Loucy (cell line): ENCODE data around the gene RPL22.

Experiments used
- H2AFZ ChIP-seq: fragments of 200-600 bp; sonication (generic); 2 replicates; pipeline ENCODE4 v1.6.0; 2016; ENCODE audit warnings: antibody characterized with exemption, mild to moderate bottlenecking, low read length, moderate library complexity
- H3F3A ChIP-seq: fragments of 200-600 bp; 2 replicates; pipeline ENCODE4 v1.6.0; 2016; ENCODE audit warnings: antibody characterized with exemption, low read depth, mild to moderate bottlenecking
- H3K27me3 ChIP-seq: fragments of 200-600 bp; sonication (generic); 2 replicates; pipeline ENCODE4 v1.6.1; 2014; ENCODE audit warnings: low read length, mild to moderate bottlenecking; ENCODE audit not compliant: insufficient read depth, poor library complexity, severe bottlenecking
- H3K36me3 ChIP-seq: fragments of 200-600 bp; sonication (generic); 2 replicates; pipeline ENCODE4 v1.6.1; 2016; ENCODE audit warnings: low read length; ENCODE audit not compliant: insufficient read depth
- H3K4me1 ChIP-seq: fragments of 200-600 bp; sonication (generic); 2 replicates; pipeline ENCODE4 v1.5.1; 2014; ENCODE audit warnings: low read length, mild to moderate bottlenecking; ENCODE audit not compliant: insufficient read depth, poor library complexity, severe bottlenecking
- H3K4me2 ChIP-seq: fragments of 200-600 bp; sonication (generic); 2 replicates; pipeline ENCODE4 v1.6.0; 2014; ENCODE audit warnings: antibody characterized with exemption, low read length, low read depth, mild to moderate bottlenecking; ENCODE audit not compliant: poor library complexity, severe bottlenecking
- H3K4me3 ChIP-seq: fragments of 200-600 bp; sonication (generic); 2 replicates; pipeline ENCODE4 v1.5.1; 2014; ENCODE audit warnings: low read length, mild to moderate bottlenecking, mixed read lengths; ENCODE audit not compliant: poor library complexity, severe bottlenecking
- H3K79me2 ChIP-seq: fragments of 200-600 bp; sonication (generic); 2 replicates; pipeline ENCODE4 v1.6.1; 2014; ENCODE audit warnings: low read length; ENCODE audit not compliant: insufficient read depth
- H3K9ac ChIP-seq: fragments of 200-600 bp; sonication (generic); 2 replicates; pipeline ENCODE4 v1.6.0; 2014; ENCODE audit warnings: mild to moderate bottlenecking, low read depth, low read length, moderate library complexity; ENCODE audit not compliant: poor library complexity, severe bottlenecking
- H3K9me2 ChIP-seq: fragments of 200-600 bp; sonication (generic); replicated peaks from 2 replicates; pipeline ENCODE4 v1.6.1; 2016; ENCODE audit warnings: low read depth, low read length, mixed read lengths
- H3K9me3 ChIP-seq: fragments of 200-600 bp; sonication (generic); 2 replicates; pipeline ENCODE4 v1.6.1; 2014; ENCODE audit warnings: mild to moderate bottlenecking, antibody characterized with exemption, low read length, low read depth; ENCODE audit not compliant: insufficient read depth
- H4K20me1 ChIP-seq: fragments of 200-600 bp; sonication (generic); 2 replicates; pipeline ENCODE4 v1.6.0; 2014; ENCODE audit warnings: antibody characterized with exemption, low read length, mild to moderate bottlenecking; ENCODE audit not compliant: insufficient read depth, poor library complexity, severe bottlenecking
- EZH2phosphoT487 ChIP-seq: fragments of 200-600 bp; IDR thresholded peaks from 2 replicates; pipeline ENCODE4 v1.6.1; 2018; ENCODE audit warnings: antibody characterized with exemption, mild to moderate bottlenecking, moderate library complexity, borderline replicate concordance
- TF ChIP-seq, protein P1 (sequence below): fragments of 200-600 bp; sonication (generic); conservative IDR thresholded peaks from 2 replicates; pipeline ENCODE4 v1.5.1; 2014; ENCODE audit warnings: mild to moderate bottlenecking, antibody characterized with exemption, low read length

The RPL22 gene

DNA sequence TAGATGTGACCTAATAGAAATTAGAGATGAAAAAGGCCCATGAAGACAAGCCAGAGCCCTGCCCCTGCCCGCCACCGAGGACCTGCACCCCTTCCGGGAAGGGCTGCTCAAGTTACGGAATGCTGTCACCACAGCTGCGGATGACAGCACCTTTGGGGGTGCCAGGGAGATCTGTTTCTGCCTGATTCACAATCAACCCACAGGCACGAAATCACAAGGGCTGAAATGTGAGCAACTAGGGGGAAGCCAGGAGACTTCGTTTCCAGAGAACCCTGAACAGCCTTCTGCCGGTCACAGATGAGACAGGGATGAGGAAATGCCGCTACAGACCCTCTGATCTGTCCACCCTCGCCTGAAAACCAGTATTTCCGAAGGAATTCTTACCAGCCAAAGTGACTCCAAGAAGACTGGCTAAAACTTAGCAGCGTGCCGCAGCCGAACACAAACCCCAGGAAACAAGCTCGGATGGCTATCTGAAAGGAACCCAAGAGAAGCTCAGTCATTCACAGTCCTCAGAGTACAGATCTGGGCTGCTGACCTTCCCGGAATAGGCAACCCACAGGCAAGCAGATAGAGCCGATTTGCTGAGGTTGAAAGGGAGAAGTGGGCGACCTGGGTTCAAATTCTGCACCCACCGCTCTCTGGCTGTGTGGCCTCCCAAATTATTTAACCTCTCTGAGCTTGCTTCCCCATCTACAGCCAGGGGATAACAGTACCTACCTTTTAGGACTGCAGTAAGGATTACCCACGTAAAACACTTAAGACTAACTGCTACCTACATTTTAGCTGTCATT is 35.3 kb upstream of the RPL22 start:
- peak overlapping the region; percentile 81 for H3K4me3 ChIP-seq
- no peaks in the 10 kb centered on the region for H3K9me3 ChIP-seq
- peaks cover 54% of the 10 kb centered on the region for H3K79me2 ChIP-seq
- peaks cover 29% of the 10 kb centered on the region for H3K4me1 ChIP-seq
- peak overlapping the region; percentile 79 for H3K4me2 ChIP-seq
- H3K9me2 ChIP-seq, result no peaks in the 10 kb centered on the region
- peaks cover 12% of the 10 kb centered on the region for H4K20me1 ChIP-seq
- H3K36me3 ChIP-seq, result peaks cover 20% of the 10 kb centered on the region; the same call in 1 of the 2 replicates
- peak overlapping the region; percentile 78 for H3K9ac ChIP-seq
- H3K27me3 ChIP-seq, result no peaks in the 10 kb centered on the region
- H2AFZ ChIP-seq, result no peak overlapping the region
- H3F3A ChIP-seq, result no peaks in the 10 kb centered on the region
- TF ChIP-seq, protein P1, sequence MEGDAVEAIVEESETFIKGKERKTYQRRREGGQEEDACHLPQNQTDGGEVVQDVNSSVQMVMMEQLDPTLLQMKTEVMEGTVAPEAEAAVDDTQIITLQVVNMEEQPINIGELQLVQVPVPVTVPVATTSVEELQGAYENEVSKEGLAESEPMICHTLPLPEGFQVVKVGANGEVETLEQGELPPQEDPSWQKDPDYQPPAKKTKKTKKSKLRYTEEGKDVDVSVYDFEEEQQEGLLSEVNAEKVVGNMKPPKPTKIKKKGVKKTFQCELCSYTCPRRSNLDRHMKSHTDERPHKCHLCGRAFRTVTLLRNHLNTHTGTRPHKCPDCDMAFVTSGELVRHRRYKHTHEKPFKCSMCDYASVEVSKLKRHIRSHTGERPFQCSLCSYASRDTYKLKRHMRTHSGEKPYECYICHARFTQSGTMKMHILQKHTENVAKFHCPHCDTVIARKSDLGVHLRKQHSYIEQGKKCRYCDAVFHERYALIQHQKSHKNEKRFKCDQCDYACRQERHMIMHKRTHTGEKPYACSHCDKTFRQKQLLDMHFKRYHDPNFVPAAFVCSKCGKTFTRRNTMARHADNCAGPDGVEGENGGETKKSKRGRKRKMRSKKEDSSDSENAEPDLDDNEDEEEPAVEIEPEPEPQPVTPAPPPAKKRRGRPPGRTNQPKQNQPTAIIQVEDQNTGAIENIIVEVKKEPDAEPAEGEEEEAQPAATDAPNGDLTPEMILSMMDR, result no peak
- no peak for TF ChIP-seq EZH2phosphoT487

DNA sequence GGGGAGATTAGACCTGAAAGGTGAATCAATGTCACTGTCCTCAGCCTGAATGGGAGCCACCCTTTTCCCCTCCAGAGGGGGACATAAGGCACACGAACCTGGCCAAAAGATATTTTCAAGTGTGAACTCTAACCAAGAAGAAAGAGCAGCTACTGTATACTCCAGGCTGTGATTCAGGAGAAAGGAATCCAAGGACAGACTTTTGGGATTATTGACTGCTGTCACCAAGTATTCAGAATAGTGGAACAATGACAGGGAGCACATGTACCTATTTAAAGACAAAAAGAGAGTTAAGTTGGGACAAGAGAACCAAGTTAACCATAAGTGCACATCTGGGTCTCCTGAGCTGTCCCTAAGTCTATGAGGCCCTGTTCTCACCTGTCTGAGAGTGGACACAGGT is 34.0 kb upstream of the RPL22 start:
- no peak overlapping the region for H3K4me3 ChIP-seq
- no peaks in the 10 kb centered on the region for H3K27me3 ChIP-seq
- H3K9me2 ChIP-seq, result no peaks in the 10 kb centered on the region
- H3K4me2 ChIP-seq, result peak overlapping the region; percentile 79
- peaks cover 23% of the 10 kb centered on the region; the same call in 1 of the 2 replicates for H3K36me3 ChIP-seq
- H2AFZ ChIP-seq, result no peak overlapping the region
- peaks cover 61% of the 10 kb centered on the region for H3K79me2 ChIP-seq
- H3K9me3 ChIP-seq, result no peaks in the 10 kb centered on the region
- H3K9ac ChIP-seq, result peak overlapping the region; percentile 78
- H4K20me1 ChIP-seq, result peaks cover 12% of the 10 kb centered on the region
- no peaks in the 10 kb centered on the region for H3F3A ChIP-seq
- no peak for TF ChIP-seq EZH2phosphoT487
- TF ChIP-seq, protein P1, result no peak
- H3K4me1 ChIP-seq, result peaks cover 29% of the 10 kb centered on the region

DNA sequence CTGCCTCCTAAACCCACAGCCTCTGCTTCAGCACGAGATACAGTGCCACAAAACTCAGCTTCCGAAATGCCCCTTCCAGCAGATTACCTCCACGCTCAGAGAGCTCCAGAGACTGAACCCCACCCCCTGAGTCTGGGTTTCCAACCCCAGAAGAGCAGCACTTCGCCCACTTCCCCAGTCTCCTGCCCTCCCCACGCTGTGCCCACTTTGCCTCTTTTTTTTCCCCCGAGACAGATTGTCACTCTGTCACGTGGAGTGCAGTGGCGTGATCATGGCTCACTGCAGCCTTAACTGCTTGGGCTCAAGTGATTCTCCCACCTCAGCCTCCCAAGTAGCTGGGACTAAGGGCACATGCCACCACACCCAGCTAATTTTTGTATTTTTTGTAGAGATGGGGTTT is 26.3 kb upstream of the RPL22 start:
- H3K4me1 ChIP-seq, result peaks cover 3% of the 10 kb centered on the region
- H2AFZ ChIP-seq, result no peak overlapping the region
- no peaks in the 10 kb centered on the region for H3F3A ChIP-seq
- H3K9me2 ChIP-seq, result no peaks in the 10 kb centered on the region
- peaks cover 22% of the 10 kb centered on the region; the same call in 1 of the 2 replicates for H3K79me2 ChIP-seq
- H3K4me3 ChIP-seq, result no peak overlapping the region
- H3K9ac ChIP-seq, result no peak overlapping the region
- peaks cover 49% of the 10 kb centered on the region; the same call in 1 of the 2 replicates for H3K36me3 ChIP-seq
- no peaks in the 10 kb centered on the region for H3K27me3 ChIP-seq
- no peaks in the 10 kb centered on the region for H3K9me3 ChIP-seq
- H3K4me2 ChIP-seq, result no peak overlapping the region
- no peaks in the 10 kb centered on the region for H4K20me1 ChIP-seq
- no peak for TF ChIP-seq EZH2phosphoT487
- TF ChIP-seq, protein P1, result no peak
